Measurements from ENCODE around the gene AXIN2. TPM values are rescaled to one million over a fixed set of nuclear protein-coding genes. Genes with fewer than 3 reads are reported as not detected.

Gene AXIN2
- total RNA-seq, 2 experiments from 2014 or later = 3.9 to 4.4 TPM

DNA sequence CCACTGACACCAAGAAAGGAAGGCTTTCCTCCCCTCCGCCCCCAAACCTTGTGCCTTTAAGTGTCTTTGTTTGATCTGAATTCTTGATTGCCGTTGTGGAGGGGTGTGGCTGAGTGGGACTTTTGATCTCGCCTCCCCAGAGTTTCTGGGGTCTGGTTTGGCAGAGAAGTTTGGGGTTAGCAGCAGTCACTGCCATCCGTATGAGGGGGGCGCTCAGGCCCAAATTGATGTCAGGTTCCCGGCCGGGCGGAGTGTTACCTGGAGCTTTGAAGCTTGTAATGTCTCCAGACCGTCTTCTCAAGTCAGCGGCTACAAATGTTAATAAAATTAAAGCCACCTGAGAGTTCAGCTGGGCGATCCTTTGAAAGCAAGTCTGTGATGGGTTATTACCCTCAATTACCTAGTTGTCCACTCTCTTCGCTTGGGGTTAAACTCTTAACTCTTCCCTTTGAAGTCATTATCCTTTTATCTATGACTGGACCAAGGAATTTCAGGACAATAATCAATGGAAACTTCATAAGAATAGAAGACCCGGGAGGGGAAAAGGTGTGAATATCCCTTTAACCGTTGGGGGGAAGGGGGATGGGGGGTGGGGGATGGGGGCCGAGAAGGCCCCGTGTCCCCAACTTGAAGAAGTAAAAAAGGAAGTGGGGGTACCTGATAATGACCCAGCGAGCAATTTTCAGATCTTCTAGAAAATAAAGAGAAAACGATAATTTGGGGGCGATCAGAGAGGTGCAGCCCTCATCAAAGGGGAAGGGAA lies 31.8 kb upstream of the AXIN2 start:
- peaks cover 15% of the 10 kb centered on the region for H3K4me1 Mint-ChIP-seq (ENCODE audit: low read depth)
- ChIA-PET POLR2A (no interaction called here), CTCF (no interaction called here)
- DNase-seq = no peak
- no peak overlapping the region for H3K4me3 Mint-ChIP-seq
- H3K27ac Mint-ChIP-seq = no peak overlapping the region
- H3K36me3 Mint-ChIP-seq = no peaks in the 10 kb centered on the region
- no peaks in the 10 kb centered on the region for H3K9me3 Mint-ChIP-seq
- H3K27me3 Mint-ChIP-seq = peaks cover 8% of the 10 kb centered on the region
- intact Hi-C loops (cut with micrococcal nuclease) = no loop called here

DNA sequence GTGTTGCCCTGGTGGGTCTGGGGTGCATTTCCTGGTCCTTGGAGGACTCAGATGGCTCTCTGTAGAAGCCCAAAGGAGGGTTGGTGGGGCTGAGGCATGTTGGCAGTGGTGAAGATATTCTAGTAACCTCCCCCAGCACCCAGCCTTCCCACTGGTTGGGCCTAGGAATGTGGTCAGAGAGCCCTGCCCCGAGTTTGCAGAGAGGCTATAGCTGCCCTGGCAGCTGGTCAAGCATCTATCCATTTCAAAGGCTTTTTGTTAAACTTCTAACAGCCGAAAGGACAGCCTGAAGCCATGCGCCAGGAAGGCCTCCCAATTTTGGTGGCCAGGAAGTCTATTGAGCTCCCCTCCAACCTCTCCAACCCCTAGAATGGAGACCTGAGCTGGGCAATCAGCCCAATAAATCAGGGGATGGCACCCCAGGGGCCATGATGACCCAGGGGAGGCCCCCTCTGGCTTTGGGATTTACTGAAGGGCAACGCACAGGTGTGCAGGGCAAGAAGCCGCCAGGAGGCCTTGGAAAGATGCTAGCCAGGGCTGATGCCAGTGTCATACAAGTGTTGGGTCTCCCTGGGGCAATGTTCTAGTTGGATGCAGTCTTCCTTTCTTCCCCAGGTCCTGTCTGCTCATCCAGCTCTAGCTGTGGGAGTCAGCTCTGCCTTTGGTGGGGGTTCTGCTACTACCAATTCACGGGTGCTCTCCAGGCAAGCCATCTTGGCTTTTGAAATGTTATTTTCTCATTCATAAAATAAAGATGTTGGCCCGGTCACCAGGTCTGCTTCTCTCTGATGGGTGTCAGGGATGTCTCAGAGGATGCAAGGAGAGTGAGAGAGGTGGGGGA lies 30.9 kb upstream of the AXIN2 start:
- Mint-ChIP-seq H3K9me3 (no peaks in the 10 kb centered on the region), H3K27ac (no peak overlapping the region), H3K4me3 (no peak overlapping the region), H3K27me3 (peaks cover 8% of the 10 kb centered on the region), H3K4me1 (ENCODE audit: low read depth) (peaks cover 15% of the 10 kb centered on the region), H3K36me3 (no peaks in the 10 kb centered on the region)
- intact Hi-C loops (cut with micrococcal nuclease) = no loop called here
- CTCF ChIA-PET = no interaction called here
- no peak for DNase-seq
- POLR2A ChIA-PET = no interaction called here

DNA sequence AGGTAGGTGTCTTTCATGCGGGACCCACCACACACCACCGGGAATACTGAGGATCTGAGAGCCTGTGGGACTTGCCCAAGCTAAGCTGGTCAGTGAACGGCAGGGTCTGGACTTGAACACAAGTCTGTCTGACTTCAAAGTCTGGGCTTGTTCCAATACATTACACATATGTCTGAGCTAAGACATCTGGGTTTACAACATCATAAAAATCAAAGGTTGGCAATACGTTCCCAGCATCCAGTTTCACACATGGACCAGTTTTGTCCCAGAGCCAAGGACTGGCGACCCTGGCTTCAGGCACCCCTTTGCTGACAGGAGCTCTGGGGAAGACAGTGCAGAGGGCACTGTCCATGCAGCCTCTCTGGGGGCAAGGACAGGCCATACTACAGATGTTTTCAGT lies 27.9 kb upstream of the AXIN2 start:
- no peaks in the 10 kb centered on the region for H3K36me3 Mint-ChIP-seq
- no peak overlapping the region for H3K27ac Mint-ChIP-seq
- ChIA-PET CTCF (no interaction called here), POLR2A (no interaction called here)
- peaks cover 17% of the 10 kb centered on the region for H3K4me1 Mint-ChIP-seq (ENCODE audit: low read depth)
- H3K27me3 Mint-ChIP-seq = peaks cover 8% of the 10 kb centered on the region
- intact Hi-C loops (cut with micrococcal nuclease) = no loop called here
- no peak for DNase-seq
- H3K9me3 Mint-ChIP-seq = no peaks in the 10 kb centered on the region
- no peak overlapping the region for H3K4me3 Mint-ChIP-seq

DNA sequence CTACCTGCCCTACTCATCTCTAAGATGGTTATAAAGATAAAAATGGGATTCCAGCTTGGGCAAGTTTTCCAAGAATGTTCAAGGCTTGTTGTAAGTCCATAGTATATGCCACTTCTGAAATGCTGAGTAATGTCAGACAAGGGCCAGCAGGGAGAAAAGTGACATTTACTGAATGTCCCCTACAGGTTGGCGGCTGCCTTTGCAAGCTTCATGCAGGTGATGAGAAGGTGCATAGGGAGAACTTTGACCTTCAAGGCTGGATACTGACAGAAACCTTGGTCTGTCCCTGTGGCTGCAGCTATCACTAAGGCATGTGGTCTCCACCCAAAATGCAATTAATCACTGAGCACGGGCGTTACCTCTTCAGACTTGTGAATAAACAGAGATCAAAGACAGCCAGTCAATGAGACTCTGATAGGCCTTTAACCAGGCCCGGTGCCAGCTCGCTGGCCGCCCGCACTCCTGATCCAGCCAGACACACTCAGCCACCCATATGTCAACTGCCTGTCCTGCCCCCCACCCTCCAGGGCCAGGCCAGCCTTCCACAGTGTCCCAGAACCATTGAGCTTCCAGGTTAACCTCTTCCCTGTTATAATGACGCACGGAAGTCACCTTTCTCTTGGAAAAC lies 26.8 kb upstream of the AXIN2 start:
- H3K4me1 Mint-ChIP-seq (ENCODE audit: low read depth) = peaks cover 15% of the 10 kb centered on the region
- H3K4me3 Mint-ChIP-seq = no peak overlapping the region
- intact Hi-C loops (cut with micrococcal nuclease) = no loop called here
- CTCF ChIA-PET = no interaction called here
- DNase-seq = no peak
- H3K27ac Mint-ChIP-seq = no peak overlapping the region
- H3K9me3 Mint-ChIP-seq = no peaks in the 10 kb centered on the region
- peaks cover 6% of the 10 kb centered on the region for H3K27me3 Mint-ChIP-seq
- no peaks in the 10 kb centered on the region for H3K36me3 Mint-ChIP-seq
- POLR2A ChIA-PET = no interaction called here

DNA sequence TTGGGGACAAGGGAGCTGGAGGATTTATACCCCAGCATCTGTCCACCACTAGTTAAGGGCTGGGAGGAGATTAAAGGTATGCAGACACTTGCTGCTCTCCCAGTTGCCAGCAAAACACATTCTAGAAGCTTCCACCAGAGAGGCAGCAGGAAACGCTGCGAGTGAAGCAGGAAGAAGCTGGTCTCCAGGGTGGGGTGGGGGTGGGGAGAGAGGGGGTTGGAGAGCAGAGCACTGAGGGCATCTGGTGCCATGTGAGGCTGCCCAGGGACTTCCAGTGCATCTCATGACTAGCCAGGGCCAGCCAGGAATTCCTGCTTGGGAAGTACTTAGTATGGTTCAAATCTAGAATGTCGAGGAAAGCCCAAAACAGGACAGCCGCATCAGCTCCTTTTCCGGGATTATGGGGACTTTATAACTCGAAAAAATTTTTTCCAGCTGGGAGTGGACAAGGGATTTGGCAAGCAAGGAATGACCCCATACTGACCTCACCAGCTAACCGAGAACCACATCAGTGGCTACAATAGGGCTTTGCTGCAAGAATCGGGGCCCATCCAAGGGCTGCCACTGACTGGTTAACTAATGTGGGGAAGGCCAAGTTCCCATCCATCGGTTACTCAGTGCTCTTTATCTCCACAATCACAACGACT lies 26.2 kb upstream of the AXIN2 start:
- intact Hi-C loops (cut with micrococcal nuclease) = no loop called here
- peaks cover 1% of the 10 kb centered on the region for H3K27me3 Mint-ChIP-seq
- no peaks in the 10 kb centered on the region for H3K36me3 Mint-ChIP-seq
- DNase-seq = no peak
- H3K9me3 Mint-ChIP-seq = no peaks in the 10 kb centered on the region
- no peak overlapping the region for H3K4me3 Mint-ChIP-seq
- CTCF ChIA-PET = interaction anchor here (1.4 kb wide), 1 partner anchor 11 kb away, joined by 3 read pairs; no protein-coding TSS in a partner anchor
- H3K4me1 Mint-ChIP-seq (ENCODE audit: low read depth) = peaks cover 15% of the 10 kb centered on the region
- no peak overlapping the region for H3K27ac Mint-ChIP-seq
- POLR2A ChIA-PET = no interaction called here

DNA sequence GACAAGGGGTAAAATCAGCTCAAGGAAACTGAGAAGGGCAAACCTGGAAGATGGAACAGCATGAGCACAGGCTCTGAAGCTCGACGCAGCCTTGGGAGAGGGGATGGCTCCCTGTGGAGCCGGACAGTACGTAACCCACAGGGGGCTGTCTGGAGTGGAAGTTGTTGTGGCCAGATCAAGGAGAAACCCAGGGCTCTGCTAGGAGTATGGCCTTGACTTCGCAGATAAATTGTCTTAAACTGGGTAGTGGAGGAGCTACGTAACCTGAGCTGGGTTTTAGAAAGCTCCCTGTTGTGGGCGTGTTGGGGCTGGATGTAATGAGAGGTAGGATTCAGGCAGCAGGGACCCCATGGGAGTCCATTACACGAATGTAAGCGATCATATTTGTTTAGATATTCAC lies 25.5 kb upstream of the AXIN2 start:
- Mint-ChIP-seq H3K9me3 (no peaks in the 10 kb centered on the region), H3K4me3 (no peak overlapping the region), H3K27me3 (no peaks in the 10 kb centered on the region), H3K4me1 (ENCODE audit: low read depth) (peaks cover 15% of the 10 kb centered on the region), H3K36me3 (no peaks in the 10 kb centered on the region), H3K27ac (no peak overlapping the region)
- DNase-seq = no peak
- intact Hi-C loops (cut with micrococcal nuclease) = no loop called here
- POLR2A ChIA-PET = no interaction called here
- CTCF ChIA-PET = interaction anchor here (0.7 to 1.4 kb wide), 2 partner anchors 10 to 30 kb away, joined by 3 read pairs; no protein-coding TSS in a partner anchor

DNA sequence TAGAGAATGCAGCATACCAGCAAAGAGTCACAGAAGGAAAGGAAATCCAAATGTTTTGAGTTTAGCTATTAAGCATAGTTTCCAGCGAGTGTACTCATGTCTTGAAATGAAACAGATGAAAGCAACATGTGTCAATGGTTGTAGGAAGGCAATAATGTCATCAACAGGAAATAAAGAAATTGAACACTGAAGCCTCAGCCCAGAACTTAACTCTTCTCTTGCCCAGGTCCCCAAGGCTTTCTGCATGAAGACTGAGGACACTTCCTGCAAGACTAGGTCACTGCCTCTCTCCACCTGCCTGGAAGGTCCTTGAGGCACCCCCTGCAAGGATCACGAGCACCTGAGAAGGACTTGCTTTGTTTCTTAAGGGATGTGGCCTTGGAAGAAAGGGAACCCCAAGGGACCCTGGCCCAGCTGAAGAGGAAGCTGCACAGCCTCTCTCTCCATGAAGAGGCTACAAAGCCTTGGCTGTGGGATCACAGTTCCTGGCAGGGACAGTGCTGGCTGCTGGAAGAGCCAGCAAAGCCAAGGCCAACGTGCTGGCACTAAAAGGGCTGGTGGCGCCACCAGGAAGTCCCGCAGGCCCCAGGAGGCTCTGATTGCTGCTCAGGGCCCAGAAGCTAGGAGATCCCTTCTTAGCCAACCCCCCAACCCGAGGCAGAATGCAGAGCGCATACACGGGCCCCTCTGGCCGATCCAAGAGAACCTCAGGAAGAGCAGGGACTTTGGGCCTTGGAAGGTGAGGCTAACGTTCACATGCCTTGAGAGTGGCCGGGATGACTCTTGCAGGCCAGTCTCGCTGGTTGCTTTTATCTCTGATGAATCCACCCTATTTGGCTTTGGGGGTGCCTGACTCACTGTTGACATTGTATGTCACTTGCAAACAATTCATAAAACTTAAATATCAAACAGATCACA lies 23.4 kb upstream of the AXIN2 start:
- H3K27me3 Mint-ChIP-seq = no peaks in the 10 kb centered on the region
- no peaks in the 10 kb centered on the region for H3K36me3 Mint-ChIP-seq
- DNase-seq = no peak
- CTCF ChIA-PET = no interaction called here
- intact Hi-C loops (cut with micrococcal nuclease) = loop anchor here (1.0 to 2.0 kb wide), 3 partner anchors 28 to 72 kb away; no protein-coding TSS in a partner anchor
- POLR2A ChIA-PET = interaction anchor here (1.0 kb wide), 1 partner anchor 26 kb away, joined by 3 read pairs; no protein-coding TSS in a partner anchor
- no peak overlapping the region for H3K4me3 Mint-ChIP-seq
- H3K4me1 Mint-ChIP-seq (ENCODE audit: low read depth) = peaks cover 15% of the 10 kb centered on the region
- peak overlapping the region; percentile 63 for H3K27ac Mint-ChIP-seq
- H3K9me3 Mint-ChIP-seq = no peaks in the 10 kb centered on the region

DNA sequence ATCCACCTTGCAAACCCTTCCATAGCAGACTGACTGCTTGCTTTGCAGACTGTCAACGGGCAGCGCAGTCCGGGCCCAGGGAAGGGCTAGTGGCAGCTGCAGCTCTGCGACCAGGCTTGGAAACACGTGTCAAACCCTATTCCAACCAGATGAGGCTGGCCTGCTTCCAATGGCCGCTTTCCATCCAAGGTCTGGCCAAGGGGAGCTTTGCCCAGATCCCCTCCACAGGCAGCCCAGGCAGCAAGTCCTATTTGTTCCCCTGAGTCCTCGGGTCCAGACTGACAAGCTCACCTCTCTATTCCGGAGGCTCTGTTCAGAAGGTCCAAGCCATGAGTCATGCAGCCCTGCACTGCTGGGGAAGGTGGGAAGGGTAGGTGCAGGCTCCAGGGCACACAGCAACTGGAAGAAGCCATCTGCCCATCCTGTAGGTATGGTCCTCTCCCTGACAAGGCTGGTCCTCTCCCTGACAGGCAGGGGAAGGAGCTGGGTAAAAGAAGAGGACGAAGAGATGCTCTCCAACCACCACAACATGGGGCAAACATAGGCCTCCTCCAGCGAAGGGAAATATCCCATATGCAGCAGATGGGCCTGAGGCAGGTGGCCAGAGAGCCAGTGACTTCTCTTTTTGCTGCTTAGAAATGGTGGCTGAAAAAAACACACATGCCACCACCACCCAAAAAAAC lies 22.6 kb upstream of the AXIN2 start:
- peak; percentile 16 for DNase-seq
- Mint-ChIP-seq H3K4me3 (no peak overlapping the region), H3K36me3 (no peaks in the 10 kb centered on the region), H3K27me3 (no peaks in the 10 kb centered on the region), H3K9me3 (no peaks in the 10 kb centered on the region), H3K4me1 (ENCODE audit: low read depth) (peaks cover 15% of the 10 kb centered on the region), H3K27ac (peak overlapping the region; percentile 63)
- ChIA-PET POLR2A (interaction anchor here (1.0 kb wide), 1 partner anchor 25 kb away, joined by 3 read pairs; no protein-coding TSS in a partner anchor), CTCF (no interaction called here)
- intact Hi-C loops (cut with micrococcal nuclease) = loop anchor here (1.0 to 2.0 kb wide), 3 partner anchors 27 to 73 kb away; no protein-coding TSS in a partner anchor

DNA sequence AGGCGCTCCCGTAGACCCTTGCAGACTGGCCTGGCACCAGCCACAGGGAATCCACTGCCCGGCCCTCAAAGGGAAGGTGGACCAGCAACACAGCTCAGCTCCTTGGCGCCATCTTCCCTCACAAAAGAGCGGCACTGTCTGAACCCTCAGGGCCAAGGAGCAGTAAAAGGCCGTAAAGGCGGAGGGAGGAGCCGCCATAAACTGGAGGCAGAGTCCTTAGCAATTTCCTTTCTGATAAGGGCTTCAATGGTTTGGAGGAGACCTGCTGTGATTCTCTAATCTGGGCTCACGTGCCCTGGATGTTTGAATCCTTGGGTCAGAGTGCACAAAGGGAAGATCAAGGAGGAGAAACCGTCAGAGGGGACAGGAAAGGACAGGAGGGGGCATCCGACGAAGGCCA lies 15.5 kb upstream of the AXIN2 start:
- H3K4me1 Mint-ChIP-seq (ENCODE audit: low read depth) = no peaks in the 10 kb centered on the region
- DNase-seq = no peak
- ChIA-PET POLR2A (interaction anchor here (0.6 kb wide), 1 partner anchor 1666 kb away, joined by 4 read pairs; no protein-coding TSS in a partner anchor), CTCF (interaction anchor here (0.9 kb wide), 1 partner anchor 10 kb away, joined by 3 read pairs; no protein-coding TSS in a partner anchor)
- H3K27ac Mint-ChIP-seq = no peak overlapping the region
- intact Hi-C loops (cut with micrococcal nuclease) = no loop called here
- no peaks in the 10 kb centered on the region for H3K27me3 Mint-ChIP-seq
- H3K4me3 Mint-ChIP-seq = no peak overlapping the region
- no peaks in the 10 kb centered on the region for H3K9me3 Mint-ChIP-seq
- no peaks in the 10 kb centered on the region for H3K36me3 Mint-ChIP-seq

DNA sequence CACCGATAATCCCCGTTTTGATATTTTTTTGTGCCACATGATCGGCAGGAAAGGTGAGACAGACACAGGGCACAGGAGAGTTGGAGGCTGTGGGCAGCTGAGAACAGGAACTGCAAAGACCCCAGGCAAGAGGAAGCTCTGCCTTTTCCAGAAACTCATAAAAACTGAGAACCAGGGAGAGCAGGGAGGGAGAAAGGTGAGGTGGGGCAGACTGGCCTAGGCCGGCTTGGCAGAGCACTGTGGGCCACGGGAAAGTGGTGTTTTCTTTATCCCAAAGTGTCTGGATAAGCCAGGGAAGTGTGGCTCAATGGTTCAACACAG lies 11.8 kb upstream of the AXIN2 start:
- H3K4me1 Mint-ChIP-seq (ENCODE audit: low read depth) = no peaks in the 10 kb centered on the region
- POLR2A ChIA-PET = no interaction called here
- no peaks in the 10 kb centered on the region for H3K9me3 Mint-ChIP-seq
- H3K4me3 Mint-ChIP-seq = no peak overlapping the region
- no peak overlapping the region for H3K27ac Mint-ChIP-seq
- H3K27me3 Mint-ChIP-seq = peaks cover 2% of the 10 kb centered on the region
- no peak for DNase-seq
- CTCF ChIA-PET = no interaction called here
- intact Hi-C loops (cut with micrococcal nuclease) = no loop called here
- no peaks in the 10 kb centered on the region for H3K36me3 Mint-ChIP-seq
